PFSK-1 (cell line): Measurements from ENCODE around the gene ATXN2.

ENCODE experiments used
- POLR2AphosphoS5 ChIP-seq: IDR thresholded peaks from 2 replicates; pipeline ENCODE4 v1.6.1; 2012; ENCODE audit warnings: low read depth, mild to moderate bottlenecking, control low read depth, low read length, moderate library complexity
- SIN3A ChIP-seq: IDR thresholded peaks from 2 replicates; pipeline ENCODE4 v1.6.1; 2012; ENCODE audit warnings: mild to moderate bottlenecking, low read length, moderate library complexity, borderline replicate concordance; ENCODE audit not compliant: insufficient read depth

DNA sequence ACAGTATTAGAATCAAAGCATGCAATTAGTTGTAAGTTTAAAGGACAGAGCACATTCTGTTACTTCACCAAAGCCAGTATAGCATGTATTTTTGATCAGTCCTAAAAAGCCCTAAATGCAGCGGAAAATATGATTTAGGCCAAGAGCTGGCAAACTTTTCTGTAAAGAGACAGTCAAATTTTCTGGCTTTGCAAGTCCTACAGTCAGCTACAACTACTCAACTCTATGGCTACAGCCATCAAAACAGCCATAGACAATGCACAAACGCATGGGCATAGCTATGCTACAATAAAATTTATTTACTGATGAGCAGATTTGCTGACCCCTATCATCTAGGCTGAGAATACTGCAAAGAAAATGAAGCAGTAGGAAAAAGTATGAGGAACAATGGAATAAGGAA is 52.9 kb downstream of the ATXN2 start:
- TF ChIP-seq POLR2AphosphoS5: no peak
- TF ChIP-seq SIN3A: no peak
